ENCODE data around the gene LRRC74A. TPM values are rescaled to one million over a fixed set of nuclear protein-coding genes. Genes with fewer than 3 reads are reported as not detected.

The LRRC74A gene
- total RNA-seq, 4 donors from 2014 or later, result not detected

GRCh38 chr14:76904100-76904739 lies 78.0 kb downstream of the LRRC74A start:
- Histone ChIP-seq H3K9me3 (no peaks in the 10 kb centered on the region), H3K4me3 (no peak overlapping the region), H3K4me1 (peaks cover 45% of the 10 kb centered on the region), H3K27me3 (no peaks in the 10 kb centered on the region), H3K27ac (peak overlapping the region; percentile 82), H3K36me3 (no peaks in the 10 kb centered on the region)
- WGBS, result 77% methylated on average over 13 of the region's 19 CpGs
- no peak for DNase-seq (ENCODE audit: low spot score in 2 of 2)
- TF ChIP-seq, protein P1, sequence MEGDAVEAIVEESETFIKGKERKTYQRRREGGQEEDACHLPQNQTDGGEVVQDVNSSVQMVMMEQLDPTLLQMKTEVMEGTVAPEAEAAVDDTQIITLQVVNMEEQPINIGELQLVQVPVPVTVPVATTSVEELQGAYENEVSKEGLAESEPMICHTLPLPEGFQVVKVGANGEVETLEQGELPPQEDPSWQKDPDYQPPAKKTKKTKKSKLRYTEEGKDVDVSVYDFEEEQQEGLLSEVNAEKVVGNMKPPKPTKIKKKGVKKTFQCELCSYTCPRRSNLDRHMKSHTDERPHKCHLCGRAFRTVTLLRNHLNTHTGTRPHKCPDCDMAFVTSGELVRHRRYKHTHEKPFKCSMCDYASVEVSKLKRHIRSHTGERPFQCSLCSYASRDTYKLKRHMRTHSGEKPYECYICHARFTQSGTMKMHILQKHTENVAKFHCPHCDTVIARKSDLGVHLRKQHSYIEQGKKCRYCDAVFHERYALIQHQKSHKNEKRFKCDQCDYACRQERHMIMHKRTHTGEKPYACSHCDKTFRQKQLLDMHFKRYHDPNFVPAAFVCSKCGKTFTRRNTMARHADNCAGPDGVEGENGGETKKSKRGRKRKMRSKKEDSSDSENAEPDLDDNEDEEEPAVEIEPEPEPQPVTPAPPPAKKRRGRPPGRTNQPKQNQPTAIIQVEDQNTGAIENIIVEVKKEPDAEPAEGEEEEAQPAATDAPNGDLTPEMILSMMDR (IDR thresholded peaks at IDR 0.05), result no peak
- TF ChIP-seq POLR2AphosphoS5 (IDR thresholded peaks at IDR 0.05) (peak in 2 of 3 donors; percentile 72 to 73), EP300 (IDR thresholded peaks at IDR 0.05) (no peak), POLR2A (IDR thresholded peaks at IDR 0.05) (no peak)

GRCh38 chr14:76904740-76905569 lies 78.7 kb downstream of the LRRC74A start:
- TF ChIP-seq POLR2AphosphoS5 (IDR thresholded peaks at IDR 0.05), result peak in 1 of 3 donors; percentile 43
- TF ChIP-seq, protein P1 (IDR thresholded peaks at IDR 0.05), result no peak
- no peak for TF ChIP-seq POLR2A (IDR thresholded peaks at IDR 0.05)
- no peak for TF ChIP-seq EP300 (IDR thresholded peaks at IDR 0.05)
- peak overlapping the region; percentile 82 for H3K27ac ChIP-seq
- H3K4me3 ChIP-seq, result no peak overlapping the region
- peaks cover 49% of the 10 kb centered on the region for H3K4me1 ChIP-seq
- no peaks in the 10 kb centered on the region for H3K9me3 ChIP-seq
- DNase-seq (ENCODE audit: low spot score in 2 of 2), result peak in 1 of 2 donors; percentile 85
- H3K36me3 ChIP-seq, result no peaks in the 10 kb centered on the region
- WGBS, result 32% methylated on average over 14 of the region's 14 CpGs
- H3K27me3 ChIP-seq, result no peaks in the 10 kb centered on the region

GRCh38 chr14:76908834-76909233 lies 82.6 kb downstream of the LRRC74A start:
- Histone ChIP-seq H3K27ac (no peak overlapping the region), H3K27me3 (no peaks in the 10 kb centered on the region), H3K4me1 (peaks cover 39% of the 10 kb centered on the region), H3K36me3 (no peaks in the 10 kb centered on the region), H3K9me3 (no peaks in the 10 kb centered on the region), H3K4me3 (no peak overlapping the region)
- WGBS, result 74% methylated on average over 3 of the region's 3 CpGs
- DNase-seq (ENCODE audit: low spot score in 2 of 2), result no peak
- no peak for TF ChIP-seq EP300 (IDR thresholded peaks at IDR 0.05)
- TF ChIP-seq POLR2AphosphoS5 (IDR thresholded peaks at IDR 0.05), result no peak
- TF ChIP-seq, protein P1 (IDR thresholded peaks at IDR 0.05), result no peak
- no peak for TF ChIP-seq POLR2A (IDR thresholded peaks at IDR 0.05)

GRCh38 chr14:76909266-76909665 lies 83.1 kb downstream of the LRRC74A start:
- Histone ChIP-seq H3K36me3 (no peaks in the 10 kb centered on the region), H3K4me1 (peaks cover 40% of the 10 kb centered on the region), H3K4me3 (no peak overlapping the region), H3K9me3 (no peaks in the 10 kb centered on the region), H3K27ac (no peak overlapping the region), H3K27me3 (no peaks in the 10 kb centered on the region)
- 60% methylated on average over 1 of the region's 2 CpGs for WGBS
- TF ChIP-seq POLR2AphosphoS5 (IDR thresholded peaks at IDR 0.05) (no peak), EP300 (IDR thresholded peaks at IDR 0.05) (no peak), POLR2A (IDR thresholded peaks at IDR 0.05) (no peak)
- TF ChIP-seq, protein P1 (IDR thresholded peaks at IDR 0.05), result no peak
- DNase-seq (ENCODE audit: low spot score in 2 of 2), result no peak

DNA sequence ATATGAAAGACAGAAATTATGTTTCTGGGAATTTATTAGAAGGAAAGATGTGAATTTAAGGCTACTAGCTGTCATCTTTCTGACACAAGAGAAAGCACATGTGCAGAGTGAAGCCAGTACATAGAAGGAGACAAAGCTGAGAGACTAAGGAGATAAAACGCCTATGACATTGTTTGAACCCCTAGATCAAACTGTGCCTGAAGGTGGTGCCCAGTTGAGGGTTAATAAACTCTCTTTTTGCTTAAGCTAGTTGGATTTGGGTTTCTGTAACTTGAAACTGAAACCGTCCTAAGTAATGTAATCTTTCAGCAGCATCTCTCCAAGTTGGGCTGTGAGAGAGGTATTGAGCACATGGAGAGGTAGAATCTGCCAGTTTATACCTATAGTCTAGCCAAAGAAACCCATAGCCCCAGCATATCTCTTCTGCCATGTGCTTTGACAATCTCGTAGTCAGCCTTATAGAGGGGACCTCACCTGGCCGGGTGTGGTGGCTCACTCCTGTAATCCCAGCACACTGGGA lies 84.2 kb downstream of the LRRC74A start:
- no peak for DNase-seq (ENCODE audit: low spot score in 2 of 2)
- WGBS, result 76% methylated on average over 4 of the region's 4 CpGs
- Histone ChIP-seq H3K4me1 (peaks cover 40% of the 10 kb centered on the region), H3K36me3 (no peaks in the 10 kb centered on the region), H3K27ac (no peak overlapping the region), H3K27me3 (no peaks in the 10 kb centered on the region), H3K4me3 (no peak overlapping the region), H3K9me3 (no peaks in the 10 kb centered on the region)
- TF ChIP-seq EP300 (IDR thresholded peaks at IDR 0.05) (no peak), POLR2A (IDR thresholded peaks at IDR 0.05) (no peak), POLR2AphosphoS5 (IDR thresholded peaks at IDR 0.05) (no peak)
- TF ChIP-seq, protein P1 (IDR thresholded peaks at IDR 0.05), result no peak
